GM12878 (cell line): ENCODE measurements around the gene SNX12. TPM values are rescaled to one million over a fixed set of nuclear protein-coding genes. Genes with fewer than 3 reads are reported as not detected.

Experiments
- EED ChIP-seq: sonication (generic); IDR thresholded peaks from 2 replicates; pipeline ENCODE4 v1.6.1; 2016; ENCODE audit warnings: antibody characterized with exemption, low read depth
- HDAC2 ChIP-seq: fragments of 200-600 bp; sonication (generic); IDR thresholded peaks from 2 replicates; pipeline ENCODE4 v1.6.1; 2017
- POU2F2 ChIP-seq: IDR thresholded peaks from 3 replicates; pipeline ENCODE4 v1.6.1; 2011; ENCODE audit warnings: low read depth, mild to moderate bottlenecking, low read length, borderline replicate concordance
- SRF ChIP-seq, 2 experiments: IDR thresholded peaks; 2 replicates each; pipeline ENCODE4 v1.6.1; 2011; ENCODE audit warnings: low read depth in 2 of 2, low read length in 2 of 2, mild to moderate bottlenecking in 1 of 2, moderate library complexity in 1 of 2
- STAT3 ChIP-seq: IDR thresholded peaks from 2 replicates; pipeline ENCODE4 v1.6.1; 2011; ENCODE audit warnings: low read depth, low read length, improper control_type of control experiment
- SUPT20H ChIP-seq: IDR thresholded peaks from 2 replicates; pipeline ENCODE4 v1.6.1; 2011; ENCODE audit warnings: low read depth, mild to moderate bottlenecking, low read length, moderate library complexity, borderline replicate concordance; ENCODE audit not compliant: control insufficient read depth
- YY1 ChIP-seq: IDR thresholded peaks from 2 replicates; pipeline ENCODE4 v1.6.1; 2011; ENCODE audit warnings: low read depth, mild to moderate bottlenecking, low read length
- ZBED1 ChIP-seq: IDR thresholded peaks from 2 replicates; pipeline ENCODE4 v1.6.1; 2016; ENCODE audit warnings: borderline replicate concordance
- polyA plus RNA-seq, 11 experiments: library from polyadenylated mRNA; depleted of rRNA in 4 of 11; unstranded in 6 of 11; stranded (reverse) in 5 of 11; fragments of >200 nt; fragmentation: Nextera tagmentation in 4 of 11; fragmentation: Illumina TruSeq in 1 of 11; extraction: Ambion mirVana in 4 of 11; extraction: Trizol in 1 of 11; gene quantifications; 1 replicate in 1 of 11; 2 replicates in 10 of 11; pipeline versions ENCODE4 v1.2.1 to v1.2.3, GENCODE V29; 2011 to 2016; ENCODE audit warnings: inconsistent platforms in 2 of 11, missing spikeins in 2 of 11, low read depth in 1 of 11
- total RNA-seq, 4 experiments: library from RNA; depleted of rRNA in 3 of 4; stranded (reverse); fragments of >200 nt in 3 of 4; fragmentation: Illumina TruSeq in 1 of 4; extraction: Trizol in 1 of 4; gene quantifications; 2 replicates each; pipeline versions ENCODE4 v1.2.1 to v1.2.3, GENCODE V29; 2013 to 2021
- TF ChIP-seq, protein P1 (sequence below): fragments of 450-650 bp; IDR thresholded peaks from 2 replicates; pipeline ENCODE4 v1.6.1; 2017; ENCODE audit warnings: borderline replicate concordance
- TF ChIP-seq, protein P2 (sequence below): fragments of 450-650 bp; IDR thresholded peaks from 2 replicates; pipeline ENCODE4 v1.6.1; 2018; ENCODE audit warnings: mild to moderate bottlenecking, low read depth, moderate library complexity; ENCODE audit not compliant: partially characterized antibody
- TF ChIP-seq, protein P3 (sequence below): IDR thresholded peaks from 2 replicates; pipeline ENCODE4 v1.6.1; 2012; ENCODE audit warnings: improper control_type of control experiment, low read depth, low read length; ENCODE audit not compliant: insufficient replicate concordance

The SNX12 gene
- total and polyA plus RNA-seq, 10 of the 15 experiments (the other 5 are each of a cell fraction or from before 2014, with no cell fraction given) = 4.4 to 50.4 (median 34.2) TPM

DNA sequence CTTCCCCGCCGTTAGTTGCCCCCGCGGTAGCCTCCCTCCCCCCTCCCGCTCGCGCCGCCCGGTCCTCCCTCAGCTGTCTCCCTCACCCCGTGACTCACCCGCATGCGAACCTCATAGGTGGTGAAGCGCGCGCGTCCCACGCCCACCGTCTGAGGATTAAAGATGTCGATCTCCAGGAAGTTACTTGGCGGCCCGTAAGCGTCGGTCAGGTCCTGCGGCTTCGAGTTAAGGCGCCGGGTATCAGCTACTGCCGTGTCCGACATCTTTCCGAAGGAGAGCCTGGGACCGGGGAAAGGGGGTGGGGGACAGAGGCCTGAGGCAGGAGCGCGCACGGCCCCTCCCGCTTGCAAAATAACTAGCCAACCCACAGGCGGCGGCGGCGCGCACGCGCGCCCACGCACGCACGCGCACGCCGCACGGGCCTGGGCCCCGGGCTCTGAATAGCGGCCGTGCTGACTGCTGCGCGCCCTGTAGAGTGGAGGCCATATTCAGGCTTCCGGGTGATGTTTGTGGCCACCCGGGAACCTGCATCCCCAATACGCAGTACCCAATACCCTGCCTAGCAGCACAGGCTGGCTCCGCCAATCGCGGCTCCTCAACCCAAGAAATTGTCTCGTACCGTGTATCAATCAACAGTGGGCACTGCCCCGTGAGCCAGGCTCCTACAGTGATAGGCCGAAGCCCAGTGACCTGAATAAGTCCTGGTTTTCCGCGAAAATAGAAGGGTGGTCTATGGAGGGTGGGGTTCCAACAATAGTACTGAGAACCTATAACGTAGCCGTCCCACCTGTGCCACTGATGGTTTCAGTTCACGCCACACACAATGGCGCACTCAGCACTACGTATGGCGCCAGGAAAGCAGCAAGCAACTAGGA, at the start of gene SNX12 (continued):
- peak; percentile 88 for TF ChIP-seq YY1
- TF ChIP-seq, protein P1, sequence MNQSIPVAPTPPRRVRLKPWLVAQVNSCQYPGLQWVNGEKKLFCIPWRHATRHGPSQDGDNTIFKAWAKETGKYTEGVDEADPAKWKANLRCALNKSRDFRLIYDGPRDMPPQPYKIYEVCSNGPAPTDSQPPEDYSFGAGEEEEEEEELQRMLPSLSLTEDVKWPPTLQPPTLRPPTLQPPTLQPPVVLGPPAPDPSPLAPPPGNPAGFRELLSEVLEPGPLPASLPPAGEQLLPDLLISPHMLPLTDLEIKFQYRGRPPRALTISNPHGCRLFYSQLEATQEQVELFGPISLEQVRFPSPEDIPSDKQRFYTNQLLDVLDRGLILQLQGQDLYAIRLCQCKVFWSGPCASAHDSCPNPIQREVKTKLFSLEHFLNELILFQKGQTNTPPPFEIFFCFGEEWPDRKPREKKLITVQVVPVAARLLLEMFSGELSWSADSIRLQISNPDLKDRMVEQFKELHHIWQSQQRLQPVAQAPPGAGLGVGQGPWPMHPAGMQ = no peak
- TF ChIP-seq, protein P2, sequence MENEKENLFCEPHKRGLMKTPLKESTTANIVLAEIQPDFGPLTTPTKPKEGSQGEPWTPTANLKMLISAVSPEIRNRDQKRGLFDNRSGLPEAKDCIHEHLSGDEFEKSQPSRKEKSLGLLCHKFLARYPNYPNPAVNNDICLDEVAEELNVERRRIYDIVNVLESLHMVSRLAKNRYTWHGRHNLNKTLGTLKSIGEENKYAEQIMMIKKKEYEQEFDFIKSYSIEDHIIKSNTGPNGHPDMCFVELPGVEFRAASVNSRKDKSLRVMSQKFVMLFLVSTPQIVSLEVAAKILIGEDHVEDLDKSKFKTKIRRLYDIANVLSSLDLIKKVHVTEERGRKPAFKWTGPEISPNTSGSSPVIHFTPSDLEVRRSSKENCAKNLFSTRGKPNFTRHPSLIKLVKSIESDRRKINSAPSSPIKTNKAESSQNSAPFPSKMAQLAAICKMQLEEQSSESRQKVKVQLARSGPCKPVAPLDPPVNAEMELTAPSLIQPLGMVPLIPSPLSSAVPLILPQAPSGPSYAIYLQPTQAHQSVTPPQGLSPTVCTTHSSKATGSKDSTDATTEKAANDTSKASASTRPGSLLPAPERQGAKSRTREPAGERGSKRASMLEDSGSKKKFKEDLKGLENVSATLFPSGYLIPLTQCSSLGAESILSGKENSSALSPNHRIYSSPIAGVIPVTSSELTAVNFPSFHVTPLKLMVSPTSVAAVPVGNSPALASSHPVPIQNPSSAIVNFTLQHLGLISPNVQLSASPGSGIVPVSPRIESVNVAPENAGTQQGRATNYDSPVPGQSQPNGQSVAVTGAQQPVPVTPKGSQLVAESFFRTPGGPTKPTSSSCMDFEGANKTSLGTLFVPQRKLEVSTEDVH = no peak
- peak; percentile 31; the same call in 1 of the 2 replicates for TF ChIP-seq SUPT20H
- TF ChIP-seq, protein P3, sequence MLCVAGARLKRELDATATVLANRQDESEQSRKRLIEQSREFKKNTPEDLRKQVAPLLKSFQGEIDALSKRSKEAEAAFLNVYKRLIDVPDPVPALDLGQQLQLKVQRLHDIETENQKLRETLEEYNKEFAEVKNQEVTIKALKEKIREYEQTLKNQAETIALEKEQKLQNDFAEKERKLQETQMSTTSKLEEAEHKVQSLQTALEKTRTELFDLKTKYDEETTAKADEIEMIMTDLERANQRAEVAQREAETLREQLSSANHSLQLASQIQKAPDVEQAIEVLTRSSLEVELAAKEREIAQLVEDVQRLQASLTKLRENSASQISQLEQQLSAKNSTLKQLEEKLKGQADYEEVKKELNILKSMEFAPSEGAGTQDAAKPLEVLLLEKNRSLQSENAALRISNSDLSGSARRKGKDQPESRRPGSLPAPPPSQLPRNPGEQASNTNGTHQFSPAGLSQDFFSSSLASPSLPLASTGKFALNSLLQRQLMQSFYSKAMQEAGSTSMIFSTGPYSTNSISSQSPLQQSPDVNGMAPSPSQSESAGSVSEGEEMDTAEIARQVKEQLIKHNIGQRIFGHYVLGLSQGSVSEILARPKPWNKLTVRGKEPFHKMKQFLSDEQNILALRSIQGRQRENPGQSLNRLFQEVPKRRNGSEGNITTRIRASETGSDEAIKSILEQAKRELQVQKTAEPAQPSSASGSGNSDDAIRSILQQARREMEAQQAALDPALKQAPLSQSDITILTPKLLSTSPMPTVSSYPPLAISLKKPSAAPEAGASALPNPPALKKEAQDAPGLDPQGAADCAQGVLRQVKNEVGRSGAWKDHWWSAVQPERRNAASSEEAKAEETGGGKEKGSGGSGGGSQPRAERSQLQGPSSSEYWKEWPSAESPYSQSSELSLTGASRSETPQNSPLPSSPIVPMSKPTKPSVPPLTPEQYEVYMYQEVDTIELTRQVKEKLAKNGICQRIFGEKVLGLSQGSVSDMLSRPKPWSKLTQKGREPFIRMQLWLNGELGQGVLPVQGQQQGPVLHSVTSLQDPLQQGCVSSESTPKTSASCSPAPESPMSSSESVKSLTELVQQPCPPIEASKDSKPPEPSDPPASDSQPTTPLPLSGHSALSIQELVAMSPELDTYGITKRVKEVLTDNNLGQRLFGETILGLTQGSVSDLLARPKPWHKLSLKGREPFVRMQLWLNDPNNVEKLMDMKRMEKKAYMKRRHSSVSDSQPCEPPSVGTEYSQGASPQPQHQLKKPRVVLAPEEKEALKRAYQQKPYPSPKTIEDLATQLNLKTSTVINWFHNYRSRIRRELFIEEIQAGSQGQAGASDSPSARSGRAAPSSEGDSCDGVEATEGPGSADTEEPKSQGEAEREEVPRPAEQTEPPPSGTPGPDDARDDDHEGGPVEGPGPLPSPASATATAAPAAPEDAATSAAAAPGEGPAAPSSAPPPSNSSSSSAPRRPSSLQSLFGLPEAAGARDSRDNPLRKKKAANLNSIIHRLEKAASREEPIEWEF = no peak
- TF ChIP-seq SRF (IDR thresholded peaks at IDR 0.05; ENCODE audit: low read depth in 2 of 2, low read length in 2 of 2) = peak; percentile 91 to 95
- TF ChIP-seq ZBED1 = no peak
- TF ChIP-seq HDAC2 = no peak
- no peak for TF ChIP-seq EED
- no peak for TF ChIP-seq STAT3
- no peak for TF ChIP-seq POU2F2
